Measurements from ENCODE around the gene NEK6.

DNA sequence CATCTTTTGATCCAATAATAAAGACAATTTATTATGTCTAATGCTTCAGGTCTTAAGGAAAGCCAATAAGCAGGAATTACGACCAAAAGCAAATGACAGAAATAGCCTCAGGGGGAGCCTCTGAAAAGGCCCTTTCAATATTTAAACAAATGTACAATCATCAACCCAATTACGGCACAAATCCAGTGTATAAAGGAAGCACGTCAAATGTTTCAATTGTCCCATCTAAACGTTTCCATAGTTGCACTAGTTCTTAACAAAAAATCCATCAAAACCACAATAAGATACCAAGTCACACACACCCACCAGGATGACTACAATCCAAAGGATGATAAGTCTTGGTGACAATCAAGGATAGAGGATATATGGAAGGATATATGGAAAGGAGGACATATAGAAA lies 115.6 kb downstream of the NEK6 start:
- TF ChIP-seq, protein P1, sequence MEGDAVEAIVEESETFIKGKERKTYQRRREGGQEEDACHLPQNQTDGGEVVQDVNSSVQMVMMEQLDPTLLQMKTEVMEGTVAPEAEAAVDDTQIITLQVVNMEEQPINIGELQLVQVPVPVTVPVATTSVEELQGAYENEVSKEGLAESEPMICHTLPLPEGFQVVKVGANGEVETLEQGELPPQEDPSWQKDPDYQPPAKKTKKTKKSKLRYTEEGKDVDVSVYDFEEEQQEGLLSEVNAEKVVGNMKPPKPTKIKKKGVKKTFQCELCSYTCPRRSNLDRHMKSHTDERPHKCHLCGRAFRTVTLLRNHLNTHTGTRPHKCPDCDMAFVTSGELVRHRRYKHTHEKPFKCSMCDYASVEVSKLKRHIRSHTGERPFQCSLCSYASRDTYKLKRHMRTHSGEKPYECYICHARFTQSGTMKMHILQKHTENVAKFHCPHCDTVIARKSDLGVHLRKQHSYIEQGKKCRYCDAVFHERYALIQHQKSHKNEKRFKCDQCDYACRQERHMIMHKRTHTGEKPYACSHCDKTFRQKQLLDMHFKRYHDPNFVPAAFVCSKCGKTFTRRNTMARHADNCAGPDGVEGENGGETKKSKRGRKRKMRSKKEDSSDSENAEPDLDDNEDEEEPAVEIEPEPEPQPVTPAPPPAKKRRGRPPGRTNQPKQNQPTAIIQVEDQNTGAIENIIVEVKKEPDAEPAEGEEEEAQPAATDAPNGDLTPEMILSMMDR (IDR thresholded peaks at IDR 0.05; ENCODE audit: poor library complexity): no peak
- TF ChIP-seq EZH2phosphoT487 (IDR thresholded peaks at IDR 0.05; ENCODE audit: low read depth, severe bottlenecking, unreplicated experiment): no peak
- TF ChIP-seq EZH2 (IDR thresholded peaks at IDR 0.05; ENCODE audit: borderline replicate concordance): no peak

Measured in hepatocyte (in vitro differentiated cells).